Neural cell (in vitro differentiated cells): ENCODE measurements around the gene SH3PXD2B. TPM values are rescaled to one million over a fixed set of nuclear protein-coding genes. Genes with fewer than 3 reads are reported as not detected.

Experiments used
- H2AFZ ChIP-seq: fragments of 200-600, 300-800 bp; sonication (generic), shearing (Covaris generic); 2 replicates; pipeline ENCODE4 v1.6.0; 2014; ENCODE audit warnings: low read depth, mild to moderate bottlenecking, antibody characterized with exemption, low read length, moderate library complexity
- H3F3A ChIP-seq: fragments of 200-600 bp; shearing (Covaris generic); 2 replicates; pipeline ENCODE4 v1.6.1; 2016; ENCODE audit warnings: mild to moderate bottlenecking, moderate library complexity, mixed read lengths, antibody characterized with exemption, low read length; ENCODE audit not compliant: insufficient read depth, poor library complexity, severe bottlenecking
- H3K27ac ChIP-seq: fragments of 200-600, 300-800 bp; sonication (generic), shearing (Covaris generic); 2 replicates; pipeline ENCODE4 v1.5.1; 2014; ENCODE audit warnings: mild to moderate bottlenecking, low read length, moderate library complexity
- H3K27me3 ChIP-seq: fragments of 300-800, 200-600 bp; sonication (generic), shearing (Covaris generic); 2 replicates; pipeline ENCODE4 v1.6.0; 2014; ENCODE audit warnings: mild to moderate bottlenecking, low read depth, low read length, moderate library complexity; ENCODE audit not compliant: insufficient read depth
- H3K36me3 ChIP-seq: fragments of 300-800, 200-600 bp; sonication (generic), shearing (Covaris generic); 2 replicates; pipeline ENCODE4 v1.5.1; 2014; ENCODE audit warnings: mild to moderate bottlenecking, antibody characterized with exemption, low read length, moderate library complexity; ENCODE audit not compliant: insufficient read depth
- H3K4me2 ChIP-seq: fragments of 300-800, 200-600 bp; sonication (generic), shearing (Covaris generic); 2 replicates; pipeline ENCODE4 v1.6.0; 2014; ENCODE audit warnings: mild to moderate bottlenecking, low read length
- H3K4me3 ChIP-seq: fragments of 300-800, 200-600 bp; sonication (generic), shearing (Covaris generic); 2 replicates; pipeline ENCODE4 v1.5.1; 2014; ENCODE audit warnings: mild to moderate bottlenecking, low read length, moderate library complexity
- H3K79me2 ChIP-seq: fragments of 200-600 bp; shearing (Covaris generic); replicated peaks from 2 replicates; pipeline ENCODE4 v1.6.0; 2014; ENCODE audit warnings: mild to moderate bottlenecking, low read length, moderate library complexity; ENCODE audit not compliant: insufficient read depth
- H3K9ac ChIP-seq: fragments of 300-800, 200-600 bp; sonication (generic), shearing (Covaris generic); 2 replicates; pipeline ENCODE4 v1.6.1; 2016; ENCODE audit warnings: mild to moderate bottlenecking, low read length, mixed read lengths
- H3K9me2 ChIP-seq: fragments of 200-600 bp; shearing (Covaris generic); 2 replicates; pipeline ENCODE4 v1.6.1; 2016; ENCODE audit warnings: mild to moderate bottlenecking, low read length, mixed read lengths; ENCODE audit not compliant: insufficient read depth
- H3K9me3 ChIP-seq: fragments of 200-600, 300-800 bp; sonication (generic), shearing (Covaris generic); 2 replicates; pipeline ENCODE4 v1.6.1; 2016; ENCODE audit warnings: mild to moderate bottlenecking, mixed run types, low read length, moderate library complexity, mixed read lengths
- H4K20me1 ChIP-seq: fragments of 200-600 bp; shearing (Covaris generic); 2 replicates; pipeline ENCODE4 v1.6.1; 2016; ENCODE audit warnings: mild to moderate bottlenecking, mixed run types; ENCODE audit not compliant: insufficient read depth
- EP300 ChIP-seq: fragments of 450-650 bp; conservative IDR thresholded peaks from 2 replicates; pipeline ENCODE4 v1.6.1; 2014; ENCODE audit warnings: antibody characterized with exemption, mild to moderate bottlenecking, moderate library complexity; ENCODE audit not compliant: poor library complexity, severe bottlenecking
- EZH2 ChIP-seq: fragments of 200-600, 300-800 bp; shearing (Covaris generic), sonication (generic); IDR thresholded peaks from 2 replicates; pipeline ENCODE4 v1.6.1; 2014; ENCODE audit warnings: antibody characterized with exemption, low read length, borderline replicate concordance, mild to moderate bottlenecking; ENCODE audit not compliant: insufficient read depth, poor library complexity, severe bottlenecking
- MXI1 ChIP-seq: fragments of 450-650 bp; conservative IDR thresholded peaks from 2 replicates; pipeline ENCODE4 v1.6.1; 2014; ENCODE audit warnings: antibody characterized with exemption, mild to moderate bottlenecking; ENCODE audit not compliant: poor library complexity, severe bottlenecking
- POLR2AphosphoS5 ChIP-seq: IDR thresholded peaks from 2 replicates; pipeline ENCODE4 v1.6.1; 2012
- RAD21 ChIP-seq: fragments of 450-650 bp; conservative IDR thresholded peaks from 2 replicates; pipeline ENCODE4 v1.6.1; 2014; ENCODE audit warnings: antibody characterized with exemption, mild to moderate bottlenecking, moderate library complexity
- SMC3 ChIP-seq: fragments of 450-650 bp; conservative IDR thresholded peaks from 2 replicates; pipeline ENCODE4 v1.6.1; 2014; ENCODE audit warnings: antibody characterized with exemption, mild to moderate bottlenecking, moderate library complexity; ENCODE audit not compliant: poor library complexity
- TAF1 ChIP-seq: IDR thresholded peaks from 2 replicates; pipeline ENCODE4 v1.6.1; 2012; ENCODE audit warnings: low read depth
- polyA plus RNA-seq: library from polyadenylated mRNA; depleted of rRNA; stranded (reverse); fragments of >200 nt; gene quantifications from 2 replicates; pipeline ENCODE4 v1.2.3, GENCODE V29; 2014
- TF ChIP-seq, protein P1 (sequence below): IDR thresholded peaks from 2 replicates; pipeline ENCODE4 v1.6.1; 2012; ENCODE audit warnings: borderline replicate concordance
- TF ChIP-seq, protein P2 (sequence below): fragments of 450-650 bp; IDR thresholded peaks from 2 replicates; pipeline ENCODE4 v1.5.1; 2014; ENCODE audit warnings: antibody characterized with exemption, mild to moderate bottlenecking, moderate library complexity; ENCODE audit not compliant: poor library complexity, severe bottlenecking

SH3PXD2B gene
- polyA plus RNA-seq, 1 donor from 2014 or later, result 11.7 TPM

DNA sequence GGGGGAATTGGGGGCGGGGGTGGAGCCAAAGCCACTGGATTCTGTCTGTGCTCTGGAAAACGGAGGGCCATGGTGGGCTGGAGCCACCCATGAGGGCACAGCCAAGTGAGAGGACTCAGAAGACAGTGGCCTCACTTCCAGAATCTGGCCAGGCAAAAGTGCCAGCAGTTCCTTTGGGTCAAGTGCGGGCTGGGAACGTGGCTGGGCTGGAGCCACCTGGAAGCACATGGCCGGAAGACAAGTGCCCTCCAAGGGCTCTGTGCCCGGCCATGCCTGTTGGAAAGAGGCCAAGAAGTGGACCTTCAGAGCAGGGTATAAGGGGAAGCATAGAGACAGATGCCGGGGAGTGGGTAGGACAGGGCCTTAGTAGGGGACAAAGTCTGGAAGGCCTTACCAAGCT is 11.7 kb upstream of the SH3PXD2B start:
- H3K36me3 ChIP-seq, result no peaks in the 10 kb centered on the region
- H3K27ac ChIP-seq, result no peak overlapping the region
- no peak overlapping the region for H3K4me3 ChIP-seq
- H3K9me2 ChIP-seq, result no peaks in the 10 kb centered on the region
- H3K9me3 ChIP-seq, result no peaks in the 10 kb centered on the region
- H3K79me2 ChIP-seq, result no peaks in the 10 kb centered on the region
- TF ChIP-seq, protein P1, sequence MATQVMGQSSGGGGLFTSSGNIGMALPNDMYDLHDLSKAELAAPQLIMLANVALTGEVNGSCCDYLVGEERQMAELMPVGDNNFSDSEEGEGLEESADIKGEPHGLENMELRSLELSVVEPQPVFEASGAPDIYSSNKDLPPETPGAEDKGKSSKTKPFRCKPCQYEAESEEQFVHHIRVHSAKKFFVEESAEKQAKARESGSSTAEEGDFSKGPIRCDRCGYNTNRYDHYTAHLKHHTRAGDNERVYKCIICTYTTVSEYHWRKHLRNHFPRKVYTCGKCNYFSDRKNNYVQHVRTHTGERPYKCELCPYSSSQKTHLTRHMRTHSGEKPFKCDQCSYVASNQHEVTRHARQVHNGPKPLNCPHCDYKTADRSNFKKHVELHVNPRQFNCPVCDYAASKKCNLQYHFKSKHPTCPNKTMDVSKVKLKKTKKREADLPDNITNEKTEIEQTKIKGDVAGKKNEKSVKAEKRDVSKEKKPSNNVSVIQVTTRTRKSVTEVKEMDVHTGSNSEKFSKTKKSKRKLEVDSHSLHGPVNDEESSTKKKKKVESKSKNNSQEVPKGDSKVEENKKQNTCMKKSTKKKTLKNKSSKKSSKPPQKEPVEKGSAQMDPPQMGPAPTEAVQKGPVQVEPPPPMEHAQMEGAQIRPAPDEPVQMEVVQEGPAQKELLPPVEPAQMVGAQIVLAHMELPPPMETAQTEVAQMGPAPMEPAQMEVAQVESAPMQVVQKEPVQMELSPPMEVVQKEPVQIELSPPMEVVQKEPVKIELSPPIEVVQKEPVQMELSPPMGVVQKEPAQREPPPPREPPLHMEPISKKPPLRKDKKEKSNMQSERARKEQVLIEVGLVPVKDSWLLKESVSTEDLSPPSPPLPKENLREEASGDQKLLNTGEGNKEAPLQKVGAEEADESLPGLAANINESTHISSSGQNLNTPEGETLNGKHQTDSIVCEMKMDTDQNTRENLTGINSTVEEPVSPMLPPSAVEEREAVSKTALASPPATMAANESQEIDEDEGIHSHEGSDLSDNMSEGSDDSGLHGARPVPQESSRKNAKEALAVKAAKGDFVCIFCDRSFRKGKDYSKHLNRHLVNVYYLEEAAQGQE, result no peak
- TF ChIP-seq RAD21 (no peak), EP300 (no peak), SMC3 (no peak), MXI1 (no peak), TAF1 (no peak), POLR2AphosphoS5 (no peak), EZH2 (no peak)
- TF ChIP-seq, protein P2, sequence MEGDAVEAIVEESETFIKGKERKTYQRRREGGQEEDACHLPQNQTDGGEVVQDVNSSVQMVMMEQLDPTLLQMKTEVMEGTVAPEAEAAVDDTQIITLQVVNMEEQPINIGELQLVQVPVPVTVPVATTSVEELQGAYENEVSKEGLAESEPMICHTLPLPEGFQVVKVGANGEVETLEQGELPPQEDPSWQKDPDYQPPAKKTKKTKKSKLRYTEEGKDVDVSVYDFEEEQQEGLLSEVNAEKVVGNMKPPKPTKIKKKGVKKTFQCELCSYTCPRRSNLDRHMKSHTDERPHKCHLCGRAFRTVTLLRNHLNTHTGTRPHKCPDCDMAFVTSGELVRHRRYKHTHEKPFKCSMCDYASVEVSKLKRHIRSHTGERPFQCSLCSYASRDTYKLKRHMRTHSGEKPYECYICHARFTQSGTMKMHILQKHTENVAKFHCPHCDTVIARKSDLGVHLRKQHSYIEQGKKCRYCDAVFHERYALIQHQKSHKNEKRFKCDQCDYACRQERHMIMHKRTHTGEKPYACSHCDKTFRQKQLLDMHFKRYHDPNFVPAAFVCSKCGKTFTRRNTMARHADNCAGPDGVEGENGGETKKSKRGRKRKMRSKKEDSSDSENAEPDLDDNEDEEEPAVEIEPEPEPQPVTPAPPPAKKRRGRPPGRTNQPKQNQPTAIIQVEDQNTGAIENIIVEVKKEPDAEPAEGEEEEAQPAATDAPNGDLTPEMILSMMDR, result no peak
- H3K4me2 ChIP-seq, result no peak overlapping the region
- no peaks in the 10 kb centered on the region for H3F3A ChIP-seq
- no peaks in the 10 kb centered on the region for H4K20me1 ChIP-seq
- no peak overlapping the region for H2AFZ ChIP-seq
- H3K27me3 ChIP-seq, result no peaks in the 10 kb centered on the region
- H3K9ac ChIP-seq, result no peak overlapping the region

DNA sequence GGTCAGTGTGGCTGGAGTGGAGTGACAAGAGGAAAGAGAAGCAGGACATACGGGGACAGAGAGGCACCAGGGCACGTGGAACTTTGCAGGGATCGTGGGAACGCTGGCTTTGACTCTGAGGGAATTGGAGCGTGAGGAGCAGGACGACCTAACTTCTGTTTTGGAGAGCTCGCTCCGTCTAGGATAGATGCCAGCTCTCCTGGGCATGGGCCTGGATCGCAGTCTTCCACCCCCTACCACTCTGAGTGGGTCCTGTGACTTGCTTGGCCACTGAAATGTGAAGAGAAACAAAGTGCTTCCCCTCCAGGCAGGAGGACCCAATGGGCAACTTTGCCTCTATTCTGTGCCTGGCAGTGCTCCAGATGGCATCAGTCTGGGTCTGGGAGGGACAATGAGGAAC is 8.7 kb upstream of the SH3PXD2B start:
- Histone ChIP-seq H3F3A (no peaks in the 10 kb centered on the region), H3K4me3 (no peak overlapping the region), H3K27ac (no peak overlapping the region), H4K20me1 (no peaks in the 10 kb centered on the region), H2AFZ (no peak overlapping the region), H3K9ac (no peak overlapping the region), H3K36me3 (no peaks in the 10 kb centered on the region), H3K4me2 (no peak overlapping the region), H3K9me3 (no peaks in the 10 kb centered on the region), H3K27me3 (no peaks in the 10 kb centered on the region), H3K79me2 (no peaks in the 10 kb centered on the region), H3K9me2 (no peaks in the 10 kb centered on the region)
- no peak for TF ChIP-seq SMC3
- TF ChIP-seq TAF1, result no peak
- TF ChIP-seq RAD21, result no peak
- no peak for TF ChIP-seq EP300
- no peak for TF ChIP-seq POLR2AphosphoS5
- TF ChIP-seq MXI1, result no peak
- TF ChIP-seq, protein P2, result no peak
